HG02943 (cell line): ENCODE data around the gene SLC16A5.

Experiments used
- ATAC-seq: cut with Tn5 transposase; IDR thresholded peaks from one replicate; pipeline ENCODE4 v1.9.1; 2021; ENCODE audit warnings: mild to moderate bottlenecking, low read depth, moderate library complexity; ENCODE audit not compliant: unreplicated experiment

The SLC16A5 gene

GRCh38 chr17:75084039-75084660, 3.6 kb upstream of the SLC16A5 start:
- no peak for ATAC-seq

DNA sequence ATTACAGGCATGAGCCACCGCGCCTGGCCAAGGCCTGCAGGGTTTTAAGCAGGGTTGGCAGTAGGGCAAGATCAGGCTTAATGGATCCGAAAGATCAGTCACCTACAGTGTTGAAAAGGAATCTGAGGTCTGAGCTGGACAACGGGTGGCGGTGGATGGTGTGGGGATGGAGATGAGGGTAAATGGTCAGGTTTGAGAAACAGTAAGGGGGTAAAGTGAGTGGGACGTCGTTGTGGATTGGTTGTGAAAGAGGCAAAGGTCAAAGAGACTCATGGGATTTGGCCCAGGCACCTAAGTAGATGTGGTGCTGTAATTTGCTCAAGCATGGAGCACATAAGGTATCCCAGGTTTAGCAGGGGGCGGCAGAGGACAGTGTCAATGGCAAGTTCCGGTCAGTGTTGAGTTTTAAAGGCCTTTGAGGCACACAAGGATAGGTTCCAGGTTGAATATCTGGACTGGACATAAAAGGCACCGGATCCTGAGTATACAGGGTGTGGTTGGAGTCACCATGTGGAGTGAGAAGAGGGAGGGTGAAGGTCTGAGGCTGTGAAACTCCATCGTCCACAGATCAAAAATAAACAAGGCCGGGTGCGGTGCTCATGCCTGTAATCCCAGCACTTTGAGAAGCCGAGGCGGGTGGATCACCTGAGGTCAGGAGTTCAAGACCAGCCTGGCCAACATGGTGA, 1.1 kb upstream of the SLC16A5 start:
- ATAC-seq: no peak

DNA sequence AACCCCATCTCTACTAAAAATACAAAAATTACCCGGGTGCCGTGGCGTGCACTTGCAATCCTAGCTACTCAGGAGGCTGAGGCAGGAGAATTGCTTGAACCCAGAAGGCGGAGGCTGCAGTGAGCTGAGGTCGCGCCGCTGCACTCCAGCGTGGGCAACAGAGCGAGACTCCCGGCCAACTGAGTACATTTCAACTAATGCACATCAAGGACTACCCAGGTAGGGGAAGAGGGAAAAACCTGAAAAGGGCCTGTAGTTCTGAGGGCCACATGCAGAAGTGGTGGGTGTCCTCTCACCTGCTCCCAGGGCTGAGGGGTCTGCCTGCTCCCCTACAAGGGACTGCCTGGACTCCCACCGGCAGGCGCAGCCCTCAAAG, 584 bp upstream of the SLC16A5 start:
- no peak for ATAC-seq

- no peak for ATAC-seq
These were observed 987 bp downstream of the SLC16A5 start for GRCh38 chr17:75088465-75089417.

DNA sequence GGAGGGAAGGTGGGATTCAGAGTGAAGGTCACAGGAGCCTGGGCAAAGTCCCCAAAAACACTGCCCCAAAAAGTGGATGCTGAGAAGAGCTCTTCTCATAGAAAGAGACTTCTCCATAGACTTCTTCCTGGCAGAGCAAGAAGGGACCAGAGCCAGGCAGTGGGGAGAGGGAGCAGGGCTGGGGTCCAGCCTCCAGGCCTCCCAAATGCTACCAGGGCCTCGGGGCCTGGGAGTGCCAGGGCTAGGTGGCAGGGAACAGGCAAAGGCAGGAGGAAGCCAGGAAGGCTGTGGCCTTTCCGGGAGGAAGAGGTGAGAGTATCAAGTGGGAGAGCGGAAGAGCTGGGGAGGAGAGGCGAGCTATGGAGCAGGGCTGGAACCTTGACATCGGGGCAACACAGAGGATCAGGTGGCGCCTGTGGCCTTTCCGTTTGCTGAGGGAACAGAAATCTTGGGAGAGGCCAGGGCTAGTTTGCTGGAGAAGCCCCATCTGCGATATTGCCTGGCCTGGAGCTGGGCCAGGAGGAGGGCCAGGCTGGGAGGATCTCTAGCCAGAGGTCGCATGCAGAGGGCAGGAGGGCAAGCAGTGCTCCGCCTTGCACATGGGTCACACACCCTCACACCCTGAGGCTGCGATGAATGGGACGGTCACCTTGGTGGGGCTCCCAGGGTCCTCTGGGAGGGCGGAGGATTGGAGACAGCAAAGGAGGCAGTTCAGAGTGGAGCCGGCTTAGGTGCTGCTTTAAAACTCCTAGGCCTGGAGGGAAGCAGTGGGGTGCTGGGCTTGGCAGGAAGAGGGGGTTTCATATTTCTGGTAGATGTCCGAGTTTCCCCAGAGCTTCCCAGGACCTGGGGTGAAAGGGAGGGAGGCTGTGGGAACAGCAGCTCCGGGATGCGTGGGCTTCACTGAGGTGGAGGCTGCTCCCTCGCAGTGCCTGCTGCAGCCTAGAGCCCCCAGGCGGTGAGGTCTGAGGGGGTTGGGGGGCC, 3.4 kb downstream of the SLC16A5 start:
- no peak for ATAC-seq

GRCh38 chr17:75091855-75092327, 4.1 kb downstream of the SLC16A5 start:
- ATAC-seq: no peak

DNA sequence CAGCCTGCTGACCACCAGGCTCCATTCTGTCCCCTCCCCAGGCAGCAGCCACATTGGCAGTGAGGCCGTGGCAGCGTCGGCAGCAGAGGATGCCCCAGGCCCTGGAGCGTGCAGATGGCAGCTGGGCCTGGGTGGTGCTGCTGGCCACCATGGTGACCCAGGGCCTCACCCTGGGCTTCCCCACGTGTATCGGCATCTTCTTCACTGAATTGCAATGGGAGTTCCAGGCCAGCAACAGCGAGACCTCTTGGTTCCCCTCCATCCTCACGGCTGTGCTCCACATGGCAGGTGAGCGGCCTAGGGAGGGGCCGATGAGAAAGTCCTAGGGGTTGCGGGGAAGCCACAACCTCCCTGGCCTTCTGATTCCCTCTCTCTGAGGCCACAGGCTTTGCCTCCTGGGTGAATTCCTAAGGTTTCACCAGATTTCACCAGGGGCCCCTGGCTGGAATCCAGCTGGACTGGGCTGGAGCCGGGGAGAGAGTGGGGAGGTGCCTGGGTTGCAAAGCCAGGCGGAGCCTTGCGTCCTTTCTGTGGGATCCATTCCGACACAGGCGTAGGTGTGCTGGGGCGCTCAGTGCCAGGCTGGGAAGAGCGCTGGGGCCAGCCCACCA, 5.9 kb downstream of the SLC16A5 start:
- no peak for ATAC-seq

DNA sequence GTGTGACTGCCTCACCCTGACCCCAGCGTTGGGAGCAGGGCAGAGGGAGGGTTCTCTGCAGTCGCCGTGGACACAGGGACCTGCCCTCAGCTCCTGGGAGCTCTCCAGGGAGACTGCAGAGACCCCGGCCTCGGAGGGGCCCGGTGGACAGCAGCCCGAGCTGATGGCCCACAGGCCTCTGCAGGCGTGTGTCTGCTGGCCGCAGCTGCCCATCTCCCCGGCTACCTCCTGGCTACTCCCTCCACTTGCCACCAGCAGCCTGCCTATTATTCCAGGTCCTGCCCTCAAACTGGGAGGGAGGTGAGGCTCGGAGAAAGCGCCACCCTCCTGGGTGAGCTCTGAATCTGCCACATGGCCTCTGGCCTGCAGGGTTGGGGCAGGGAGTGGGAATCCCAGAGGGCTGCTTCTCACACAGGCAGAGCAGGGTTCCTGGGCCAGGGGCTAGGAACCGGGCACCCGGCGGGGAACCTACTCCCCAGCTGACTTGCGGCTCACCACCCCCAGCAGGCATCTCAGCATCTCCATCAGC, 7.2 kb downstream of the SLC16A5 start:
- no peak for ATAC-seq

- no peak for ATAC-seq
These were observed 8.4 kb downstream of the SLC16A5 start for GRCh38 chr17:75096082-75096625.

- no peak for ATAC-seq
These were observed 10.1 kb downstream of the SLC16A5 start for GRCh38 chr17:75097865-75098264.

DNA sequence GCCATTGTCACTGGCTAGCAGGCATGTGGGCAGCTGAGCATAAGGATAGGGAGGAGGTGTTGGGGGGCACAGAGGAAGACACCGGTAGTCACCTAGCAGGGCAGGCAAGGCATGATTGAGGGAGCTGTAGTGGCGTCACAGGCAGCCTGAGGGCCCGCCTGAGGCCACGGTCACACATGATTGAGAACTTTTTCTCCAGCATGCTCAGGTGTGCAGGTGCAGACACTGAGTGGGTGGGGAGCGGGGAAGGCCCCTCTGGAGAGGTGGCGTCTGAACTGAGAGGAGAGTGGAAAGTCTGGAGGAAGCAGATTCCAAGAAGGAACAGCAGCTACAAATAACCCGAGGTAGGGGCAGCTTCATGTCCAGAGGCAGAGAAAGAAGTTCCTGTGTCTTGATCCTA, 11.1 kb downstream of the SLC16A5 start:
- no peak for ATAC-seq

- ATAC-seq: no peak
These were observed 12.3 kb downstream of the SLC16A5 start for GRCh38 chr17:75099881-75100595.

GRCh38 chr17:75102385-75102821, 14.6 kb downstream of the SLC16A5 start:
- no peak for ATAC-seq

DNA sequence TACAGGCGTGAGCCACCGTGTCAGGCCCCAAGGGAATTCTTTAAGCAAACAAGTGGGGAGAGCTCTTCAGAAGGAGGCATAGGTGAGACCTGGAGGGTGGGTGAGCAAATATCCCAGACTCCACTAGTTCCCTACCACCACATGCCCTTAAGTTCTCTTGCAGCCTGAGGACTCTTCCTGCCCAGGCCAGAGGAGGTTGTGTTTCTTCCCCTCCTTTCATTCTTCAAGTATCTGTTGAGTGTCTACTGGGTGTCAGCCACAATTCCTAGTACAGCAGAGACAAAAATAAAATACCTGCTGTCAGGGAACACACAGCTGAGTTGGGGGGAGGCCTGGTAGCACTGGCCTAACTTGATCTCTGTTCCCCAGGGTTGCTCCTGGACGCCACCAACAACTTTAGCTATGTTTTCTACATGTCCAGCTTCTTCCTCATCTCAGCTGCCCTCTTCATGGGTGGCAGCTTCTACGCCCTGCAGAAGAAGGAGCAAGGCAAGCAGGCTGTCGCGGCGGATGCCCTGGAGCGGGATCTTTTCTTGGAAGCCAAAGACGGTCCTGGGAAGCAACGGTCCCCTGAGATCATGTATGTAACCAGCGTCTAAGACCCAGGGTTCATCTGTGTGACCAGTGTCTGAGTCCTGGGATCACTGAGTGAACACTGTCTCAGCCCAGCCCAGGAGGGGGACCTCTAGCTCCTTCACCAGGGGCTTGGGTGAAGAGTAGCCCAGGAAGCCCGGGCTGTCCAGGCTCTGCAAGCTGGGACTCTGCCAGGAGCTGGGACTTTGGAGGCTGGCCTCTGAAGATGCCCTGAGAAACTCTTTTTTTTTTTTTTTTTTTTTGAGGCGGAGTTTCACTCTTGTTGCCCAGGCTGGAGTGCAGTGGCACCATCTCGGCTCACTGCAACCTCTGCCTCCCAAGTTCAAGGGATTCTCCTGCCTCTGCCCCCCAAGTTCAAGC, 16.1 kb downstream of the SLC16A5 start:
- ATAC-seq: no peak

DNA sequence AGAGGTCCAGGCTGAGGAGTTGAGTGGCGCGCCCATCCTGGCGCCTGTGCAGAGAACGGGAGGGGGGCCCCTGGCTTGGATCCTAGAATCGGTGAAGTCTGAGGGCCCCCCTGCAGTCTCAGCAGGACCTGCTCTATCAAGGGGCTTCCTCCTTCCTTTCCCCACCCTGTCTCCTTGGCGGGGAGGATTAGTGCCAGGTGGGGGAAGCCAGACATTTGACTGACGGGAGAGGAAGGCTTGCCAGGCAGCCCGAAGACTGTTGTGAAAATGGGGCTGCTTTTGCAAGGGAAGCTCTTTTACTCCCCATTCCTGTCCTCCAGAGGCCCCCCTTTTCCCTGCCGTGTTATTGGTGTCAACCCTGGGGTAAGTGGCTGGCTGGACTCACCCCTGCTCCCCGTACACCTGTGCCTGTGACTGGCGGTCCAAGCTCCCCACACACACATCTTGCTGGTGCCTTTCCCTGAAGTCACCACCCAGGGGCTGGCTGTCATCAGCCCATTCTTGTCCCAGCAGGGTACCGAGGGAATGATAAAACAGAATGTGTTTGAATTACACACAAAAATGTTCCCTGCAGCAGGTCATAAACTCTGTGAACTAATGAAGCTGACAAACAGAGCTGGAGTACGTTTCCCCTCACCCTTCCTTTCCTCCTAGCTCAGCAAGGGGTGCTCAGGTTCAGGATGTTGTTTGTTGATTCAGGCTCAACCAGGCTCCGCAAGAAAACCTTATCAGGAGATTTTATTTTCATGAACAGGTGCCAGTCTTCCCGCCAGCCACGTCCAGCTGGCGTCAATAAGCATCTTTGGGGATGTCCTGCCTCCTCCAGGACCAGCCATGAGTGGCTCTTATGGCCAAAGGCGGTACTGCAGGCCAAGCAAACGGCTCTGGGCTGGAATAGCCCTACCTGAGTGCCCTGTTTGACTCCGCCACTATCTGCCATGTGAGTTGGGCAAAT, 17.6 kb downstream of the SLC16A5 start:
- no peak for ATAC-seq

- no peak for ATAC-seq
These were observed 20.4 kb downstream of the SLC16A5 start for GRCh38 chr17:75108193-75108592.
